A204.1 (cell line): ENCODE measurements around the gene SNTG2.
"Not testable (repeated sequence)": the region's sequence is repeated elsewhere in the genome, so short reads cannot be mapped to it uniquely, and the experiment has no call there.

ENCODE experiments used
- FAIRE-seq: peaks from 2 replicates; lab custom pipeline; 2012; peaks lifted over from hg19 to GRCh38; lab: Jason Lieb, UNC

Gene SNTG2

DNA sequence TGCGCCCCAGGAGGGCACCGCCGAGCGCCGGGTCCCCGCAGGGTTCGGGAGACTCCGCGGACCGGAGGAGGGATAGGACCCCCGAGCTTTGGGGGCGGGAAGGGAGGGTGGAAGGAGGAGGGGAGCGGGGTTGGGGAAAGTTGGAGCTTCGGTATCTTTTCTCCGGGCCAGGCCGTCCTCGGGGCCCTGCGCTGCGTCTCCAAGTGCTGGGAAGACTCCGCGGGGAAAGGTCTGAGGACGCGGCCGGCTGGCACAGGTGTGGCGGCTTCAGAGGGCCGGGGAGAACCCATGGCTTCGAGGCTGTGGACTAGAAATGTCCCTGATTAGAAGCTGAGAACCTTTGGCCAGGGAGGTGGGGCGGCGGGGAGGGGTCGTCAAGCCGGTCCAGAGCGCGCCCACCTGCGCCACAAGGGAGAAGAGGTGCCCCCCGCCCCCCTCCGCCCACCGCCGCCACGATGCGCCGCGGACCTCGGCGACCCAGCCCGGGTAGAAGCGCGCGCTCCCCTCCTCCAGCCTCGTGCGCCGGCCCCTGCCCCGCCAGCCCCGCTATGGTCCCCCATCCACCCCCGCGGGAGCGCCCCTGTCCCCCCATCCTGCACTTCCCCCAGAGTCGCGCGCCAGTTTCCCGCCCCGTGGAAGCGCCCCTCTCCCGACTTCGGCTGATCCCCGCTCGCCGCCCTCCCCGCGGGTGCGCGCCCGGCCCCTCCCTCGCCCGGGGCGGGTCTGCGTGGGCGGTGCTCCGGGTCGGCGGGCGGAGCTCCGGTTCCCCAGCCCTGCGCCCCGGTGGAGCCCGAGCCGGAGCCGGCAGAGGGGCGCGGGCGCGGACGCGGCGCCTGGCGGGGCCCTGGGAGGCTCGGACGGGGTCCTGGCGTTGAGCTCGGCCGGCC lies at the start of gene SNTG2:
Gene SNTG2 (plus strand): TSS at position 770 of the 887 bp plus-strand sequence. CDS start 148 bp downstream, outside the sequence.
- FAIRE-seq, result no peak

DNA sequence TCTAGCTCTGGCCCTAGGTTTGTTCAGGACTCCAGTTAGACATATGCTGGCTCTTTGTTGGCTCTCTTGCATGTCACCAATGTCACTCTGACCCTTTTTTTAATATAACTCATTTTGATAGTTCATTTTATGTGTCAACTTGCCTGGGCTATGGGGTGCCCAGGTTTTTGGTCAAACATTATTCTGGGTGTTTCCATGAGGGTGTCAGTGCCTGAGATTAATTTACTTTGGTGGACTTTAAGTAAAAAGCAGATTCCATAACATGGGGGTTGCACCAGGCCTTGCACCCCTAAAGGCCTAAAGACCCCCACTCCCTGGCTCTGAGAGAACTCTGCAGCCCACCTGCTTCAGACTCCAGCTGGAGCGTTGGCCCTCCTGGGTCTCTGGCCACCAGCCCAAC lies 48.1 kb upstream of the SNTG2 start:
- no peak for FAIRE-seq

DNA sequence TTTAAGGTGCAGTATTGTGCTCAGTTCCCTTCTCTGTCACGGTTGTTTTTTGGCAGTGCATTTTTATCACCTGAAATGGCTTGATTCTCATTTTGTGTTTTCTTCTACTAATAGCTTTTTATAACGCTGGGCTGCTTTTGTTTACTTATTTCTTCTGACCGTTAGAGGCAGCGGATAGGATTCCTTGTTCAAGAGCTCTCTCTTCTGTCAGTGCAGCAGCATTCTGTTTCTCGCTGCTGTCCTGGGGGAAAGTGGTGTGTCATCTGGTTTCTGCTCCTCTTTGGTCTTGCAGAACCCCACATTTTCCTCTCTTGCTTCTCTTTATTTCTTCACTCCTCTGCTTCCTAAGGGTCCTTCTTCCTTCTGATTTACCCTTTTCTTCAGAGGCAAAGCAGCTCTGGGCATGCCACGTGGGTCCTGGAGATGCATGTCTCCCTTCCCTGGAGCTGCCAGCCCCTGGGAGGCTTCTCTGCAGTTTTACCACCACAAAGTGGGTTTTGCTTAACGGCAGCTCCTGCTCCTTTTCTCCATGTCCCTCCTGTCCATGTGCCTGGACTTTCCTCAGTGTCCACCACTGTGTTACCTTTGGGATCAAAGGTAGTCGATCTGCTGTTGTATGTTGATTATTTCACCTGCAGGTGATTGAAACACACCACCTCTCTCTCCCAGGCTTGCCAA lies 47.3 kb upstream of the SNTG2 start:
- no peak for FAIRE-seq

DNA sequence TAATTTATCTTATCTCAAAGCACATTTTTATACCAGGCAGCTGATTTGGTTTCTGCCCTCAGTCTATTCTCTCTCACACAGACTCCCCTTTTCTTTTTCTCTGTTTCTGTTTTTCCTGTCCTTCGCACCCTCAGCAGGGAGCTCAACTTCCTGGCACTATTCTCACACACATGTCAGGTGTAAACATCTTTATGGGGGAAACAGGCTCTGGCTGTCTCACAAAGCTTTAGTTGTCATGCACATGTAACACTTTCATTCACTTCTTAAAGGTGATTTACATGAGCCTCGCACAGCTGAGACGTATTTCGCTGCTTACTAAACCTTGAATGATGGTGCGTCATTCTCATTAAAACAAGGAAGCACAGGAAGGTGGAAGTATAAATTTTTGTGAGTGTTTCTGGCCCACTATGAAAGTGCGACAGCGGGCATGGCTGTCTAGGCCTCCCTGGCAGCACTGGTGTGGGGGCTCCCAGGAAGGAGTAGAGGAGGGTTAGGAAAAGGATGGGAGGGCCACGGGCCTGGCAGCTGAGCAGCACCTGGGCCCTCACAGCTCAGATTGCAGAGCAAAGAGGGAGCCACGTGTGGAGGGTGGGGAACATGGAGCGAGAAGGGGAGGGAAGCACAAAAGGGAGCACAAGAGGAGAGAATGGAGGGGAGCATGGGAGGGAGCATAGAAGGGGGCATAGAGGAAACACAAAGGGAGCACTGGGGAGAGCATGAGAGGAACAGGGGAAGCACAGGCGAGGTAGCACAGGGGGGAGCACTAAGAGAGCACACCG lies 46.2 kb upstream of the SNTG2 start:
- no peak for FAIRE-seq

DNA sequence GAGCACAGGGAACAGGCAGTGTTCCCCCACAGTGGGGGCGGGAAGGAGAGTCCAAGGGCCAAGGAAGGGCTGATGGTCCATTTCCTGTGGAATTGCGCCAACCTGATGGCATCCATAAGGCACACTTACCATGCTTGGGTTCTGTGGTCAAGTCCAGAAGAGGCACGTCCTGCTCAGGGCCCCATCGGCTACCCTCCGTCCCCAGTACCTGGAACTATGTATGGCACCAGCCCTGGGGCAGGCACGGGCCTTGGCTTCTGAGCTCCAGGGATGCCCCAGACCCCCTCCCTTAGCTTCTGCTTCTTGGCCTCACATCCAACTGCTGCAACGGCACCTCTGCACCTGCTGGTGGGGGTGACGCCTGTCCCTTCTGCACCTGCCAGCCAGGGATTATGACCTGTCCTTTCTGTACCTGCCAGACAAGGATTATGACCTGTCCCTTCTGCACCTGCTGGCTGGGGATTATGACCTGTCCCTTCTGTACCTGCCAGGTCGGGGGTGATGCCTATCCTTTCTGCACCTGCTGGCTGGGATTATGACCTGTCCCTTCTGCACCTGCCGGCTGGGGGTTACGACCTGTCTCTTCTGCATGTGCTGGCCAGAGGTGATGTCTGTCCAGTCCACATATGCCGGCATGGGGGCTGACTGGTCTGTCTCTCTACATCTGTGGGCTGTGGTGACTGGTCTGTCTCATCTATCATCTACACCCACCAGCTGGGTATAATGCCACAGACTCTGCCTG lies 45.4 kb upstream of the SNTG2 start:
- FAIRE-seq, result no peak

DNA sequence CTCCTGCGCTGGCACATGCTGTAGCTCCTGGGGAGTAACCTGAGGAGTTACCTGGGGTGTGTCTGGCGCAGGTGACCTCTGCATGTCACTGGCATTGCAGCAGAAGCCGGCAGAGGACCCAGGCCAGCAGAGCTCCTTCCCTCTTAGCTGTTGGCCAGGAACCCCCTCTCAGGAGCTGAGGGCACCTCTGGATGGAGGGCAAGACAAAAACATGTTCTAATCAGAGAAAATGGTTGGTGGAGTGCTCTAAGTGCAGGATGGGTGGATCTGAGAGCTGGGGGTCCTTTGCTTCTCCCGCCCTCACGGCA lies 44.9 kb upstream of the SNTG2 start:
- no peak for FAIRE-seq

DNA sequence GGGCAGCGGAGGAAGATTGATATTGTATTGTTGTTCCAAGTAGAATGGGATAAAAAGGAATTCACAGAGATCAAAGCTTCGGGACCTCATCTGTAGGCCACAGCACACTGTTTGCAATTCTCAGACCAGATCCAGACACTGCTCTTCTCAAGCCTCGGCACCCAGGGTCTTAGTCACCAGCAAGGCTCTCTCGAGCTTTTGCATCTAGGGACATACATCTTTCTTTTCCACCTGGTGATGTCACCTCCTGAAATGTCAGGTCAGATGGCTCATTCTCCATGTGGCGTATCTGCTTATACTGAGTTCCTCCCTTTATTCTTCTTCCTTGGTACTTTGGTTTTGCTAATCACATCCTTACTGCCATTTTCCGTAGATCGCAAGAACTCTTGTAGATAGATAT lies 42.9 kb upstream of the SNTG2 start:
- no peak for FAIRE-seq

DNA sequence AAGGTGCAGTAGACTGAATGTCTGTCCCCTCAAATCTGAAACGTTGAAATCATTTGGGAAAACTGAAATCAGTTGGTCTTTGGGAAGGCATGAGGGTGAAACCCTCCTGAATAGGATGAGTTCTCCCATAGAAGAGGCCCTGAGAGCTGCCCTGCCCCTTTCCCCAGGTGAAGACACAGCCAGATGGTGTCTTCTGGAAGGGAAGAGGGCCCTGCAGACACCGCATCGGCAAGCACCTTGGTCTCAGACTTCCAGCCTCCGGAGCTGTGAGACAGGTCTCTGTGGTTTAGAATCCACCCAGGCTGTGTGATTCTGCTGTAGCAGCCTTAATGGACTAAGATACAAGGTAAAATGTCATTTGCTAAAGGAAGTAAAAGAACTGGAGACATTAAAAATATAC lies 42.1 kb upstream of the SNTG2 start:
- no peak for FAIRE-seq

DNA sequence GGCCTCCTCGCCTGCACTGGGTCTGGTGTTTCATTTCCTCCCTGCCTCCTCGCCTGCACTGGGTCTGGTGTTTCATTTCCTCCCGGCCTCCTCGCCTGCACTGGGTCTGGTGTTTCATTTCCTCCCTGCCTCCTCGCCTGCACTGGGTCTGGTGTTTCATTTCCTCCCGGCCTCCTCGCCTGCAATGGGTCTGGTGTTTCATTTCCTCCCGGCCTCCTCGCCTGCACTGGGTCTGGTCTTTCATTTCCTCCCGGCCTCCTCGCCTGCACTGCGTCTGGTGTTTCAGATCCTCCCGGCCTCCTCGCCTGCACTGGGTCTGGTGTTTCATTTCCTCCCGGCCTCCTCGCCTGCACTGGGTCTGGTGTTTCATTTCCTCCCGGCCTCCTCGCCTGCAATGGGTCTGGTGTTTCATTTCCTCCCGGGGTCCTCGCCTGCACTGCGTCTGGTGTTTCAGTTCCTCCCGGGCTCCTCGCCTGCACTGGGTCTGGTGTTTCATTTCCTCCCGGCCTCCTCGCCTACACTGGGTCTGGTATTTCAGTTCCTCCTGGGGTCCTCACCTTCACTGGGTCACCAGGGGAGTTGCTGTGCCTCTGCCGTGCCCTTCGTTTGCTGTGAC lies 40.8 kb upstream of the SNTG2 start:
- FAIRE-seq, result not testable (repeated sequence)

DNA sequence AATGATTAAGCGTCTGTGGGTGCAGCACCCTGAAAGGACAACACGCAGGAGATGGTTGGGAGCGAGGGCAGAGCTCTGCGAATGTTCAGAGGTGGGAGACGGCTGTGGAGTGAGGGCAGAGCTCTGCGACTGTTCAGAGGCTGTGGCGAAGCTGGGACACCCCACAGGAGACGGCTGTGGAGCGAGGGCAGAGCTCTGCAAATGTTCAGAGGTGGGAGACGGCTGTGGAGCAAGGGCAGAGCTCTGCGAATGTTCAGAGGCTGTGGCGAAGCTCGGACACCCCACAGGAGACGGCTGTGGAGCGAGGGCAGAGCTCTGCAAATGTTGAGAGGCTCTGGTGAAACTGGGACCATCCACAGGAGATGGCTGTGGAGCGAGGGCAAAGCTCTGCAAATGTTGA lies 40.0 kb upstream of the SNTG2 start:
- FAIRE-seq, result no peak

DNA sequence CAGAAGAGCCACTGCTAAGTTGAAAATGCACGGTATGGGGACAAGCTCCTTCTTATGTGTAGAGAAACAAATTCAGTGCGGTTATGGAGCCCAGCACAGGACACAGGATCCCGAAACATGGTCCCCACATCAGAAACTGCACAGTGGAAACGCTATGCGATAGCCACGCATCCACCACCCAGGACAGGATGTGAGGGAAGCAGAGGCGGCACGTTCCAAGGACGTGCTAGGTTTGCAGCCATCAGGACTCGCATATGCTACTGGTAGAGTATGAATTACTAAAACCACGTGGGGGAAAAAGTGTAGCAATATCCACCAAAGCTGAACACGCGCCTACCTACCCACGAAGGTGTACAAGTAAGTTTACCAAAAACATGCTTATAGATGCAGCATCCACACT lies 34.7 kb upstream of the SNTG2 start:
- no peak for FAIRE-seq

DNA sequence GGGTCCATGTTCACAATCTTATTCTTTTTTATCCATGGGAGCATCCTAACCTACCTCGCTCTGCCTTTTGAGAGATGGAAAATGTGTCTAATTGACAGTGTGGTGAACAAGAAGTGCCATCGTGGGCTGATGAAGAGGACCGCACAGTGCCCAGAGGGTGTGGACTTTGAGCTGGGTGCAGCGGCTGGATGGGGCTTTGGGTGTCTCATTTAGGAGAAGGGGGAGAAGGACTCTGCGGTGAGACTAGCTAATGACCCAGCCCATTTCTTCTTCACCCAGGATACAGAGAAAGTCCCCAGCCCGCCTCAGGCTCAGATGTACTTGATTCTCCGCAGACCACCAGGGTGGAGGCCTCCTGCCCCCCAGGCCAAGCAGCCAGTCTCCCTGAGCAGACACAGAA lies 33.7 kb upstream of the SNTG2 start:
- no peak for FAIRE-seq

DNA sequence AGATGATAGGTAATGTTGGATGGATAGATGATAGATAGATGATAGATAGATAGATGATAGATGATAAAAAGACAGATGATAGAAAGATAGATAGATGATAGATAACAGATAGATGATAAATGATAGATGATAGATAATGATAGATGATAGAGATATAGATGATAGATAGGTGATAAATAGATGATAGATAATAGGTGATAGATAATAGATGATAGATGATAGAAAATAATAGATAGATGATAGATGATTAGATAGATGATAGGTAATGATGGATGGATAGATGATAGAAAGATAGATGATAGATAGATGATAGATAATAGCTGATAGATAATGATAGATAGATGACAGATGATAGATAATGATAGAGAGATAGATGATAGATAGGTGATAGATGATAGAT lies 31.0 kb upstream of the SNTG2 start:
- no peak for FAIRE-seq

DNA sequence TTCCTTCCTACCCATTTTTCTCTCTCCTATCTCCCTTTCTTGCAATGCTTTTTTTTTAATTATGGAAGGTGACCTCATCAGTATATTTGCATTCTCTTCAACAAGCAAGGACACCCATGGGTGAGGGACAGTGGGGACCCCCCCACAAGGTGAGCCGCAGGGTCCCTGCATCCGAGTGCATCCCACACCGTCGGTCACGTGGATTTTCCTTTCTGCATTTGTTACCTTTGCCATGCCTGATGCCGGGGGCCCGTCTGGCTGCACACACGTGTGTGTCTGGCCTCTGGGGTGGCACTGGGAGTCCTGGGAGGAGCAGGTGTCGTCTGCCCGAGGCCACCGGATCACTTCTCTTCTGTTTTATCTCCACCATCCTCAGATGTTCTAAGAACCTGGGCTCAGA lies 30.1 kb upstream of the SNTG2 start:
- FAIRE-seq, result no peak

DNA sequence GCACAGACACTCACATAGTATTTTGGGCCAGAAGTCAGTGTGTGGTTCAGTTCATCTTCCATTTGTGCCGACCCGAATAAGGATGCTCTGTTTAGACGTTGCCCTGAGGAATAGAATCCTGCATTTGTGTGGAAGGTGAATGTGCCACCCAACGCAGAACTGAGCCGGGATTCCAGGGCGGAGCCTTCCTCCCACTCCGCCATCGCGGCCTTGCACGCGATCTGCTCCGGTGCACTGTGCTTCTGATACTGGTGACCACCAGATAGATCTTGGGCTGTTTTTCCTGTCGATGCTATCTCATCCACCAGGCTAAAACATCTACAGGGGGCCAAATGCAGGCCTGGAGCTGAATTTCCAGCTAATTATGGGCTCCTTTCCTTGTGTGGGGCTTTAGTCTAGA lies 29.6 kb upstream of the SNTG2 start:
- no peak for FAIRE-seq

DNA sequence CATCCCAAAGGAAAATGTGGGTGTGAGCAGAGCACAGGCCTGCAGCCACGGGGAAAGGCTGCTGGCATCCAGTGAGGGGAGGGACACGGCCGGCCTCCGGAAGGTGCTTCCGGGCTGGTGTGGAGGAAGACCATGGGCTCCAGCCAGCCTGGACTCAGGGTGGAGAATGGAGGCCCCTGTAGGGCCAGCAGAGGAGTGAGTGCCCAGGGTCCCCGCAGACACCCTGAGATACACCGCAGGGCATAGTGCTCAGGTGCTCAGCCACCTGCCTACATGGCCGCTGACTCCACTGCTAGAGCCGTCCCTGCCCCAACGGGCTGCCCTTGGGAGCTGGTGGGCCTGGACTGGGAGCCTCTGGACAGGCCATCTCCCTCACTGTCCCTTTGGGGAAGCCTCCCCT lies 28.5 kb upstream of the SNTG2 start:
- no peak for FAIRE-seq

DNA sequence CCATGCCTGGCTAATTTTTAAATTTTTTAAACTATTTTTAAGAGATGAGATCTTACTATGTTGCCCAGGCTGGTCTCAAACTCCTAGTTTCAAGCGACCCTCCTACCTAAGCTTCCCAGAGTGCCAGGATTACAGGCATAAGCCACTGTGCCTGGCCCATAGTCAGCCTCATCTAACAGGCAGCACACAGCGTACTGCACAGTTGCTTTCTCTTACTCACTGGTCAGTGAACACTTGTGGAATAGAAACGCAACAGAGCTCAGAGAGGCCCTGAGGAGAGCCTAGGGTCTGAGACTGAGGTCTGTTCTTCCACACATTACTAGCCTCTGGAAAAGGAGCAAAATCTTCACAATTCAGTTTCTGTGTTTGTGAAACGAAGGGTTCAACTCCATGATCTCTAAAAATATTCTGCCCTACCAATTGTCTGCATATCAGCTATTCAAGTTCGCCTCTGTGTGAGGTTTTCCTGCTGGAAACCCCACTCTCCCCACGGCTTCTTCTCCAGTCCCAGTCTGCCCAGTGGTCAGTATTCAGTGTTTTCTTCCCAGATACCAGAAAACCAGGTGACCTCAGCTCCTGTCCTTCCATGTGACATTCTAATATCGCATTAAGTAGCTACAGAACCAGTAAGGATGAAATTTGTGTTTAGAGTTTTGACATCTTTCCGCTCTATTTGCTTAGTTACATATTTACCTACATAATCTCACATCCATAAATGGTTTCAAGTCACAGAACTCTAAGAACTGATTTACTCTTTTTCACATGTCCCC lies 26.6 kb upstream of the SNTG2 start:
- no peak for FAIRE-seq

DNA sequence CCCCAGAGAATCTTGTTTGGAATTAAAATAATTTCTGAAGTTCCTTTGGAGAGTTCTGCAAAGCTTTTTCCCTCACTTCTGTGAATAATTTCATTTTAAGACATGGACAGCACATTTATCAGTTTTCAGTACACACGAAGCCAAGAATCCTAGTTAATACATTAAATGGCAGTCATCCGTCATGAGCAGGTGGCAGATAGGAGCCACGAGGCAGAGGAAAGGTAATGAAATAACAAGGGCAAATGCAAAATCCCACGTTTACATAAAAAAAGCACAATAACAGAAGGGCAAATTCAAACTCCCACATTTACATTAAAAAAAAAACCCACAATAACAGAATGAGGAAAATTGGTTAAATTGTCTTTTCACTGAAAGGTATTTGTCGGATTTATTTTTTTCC lies 25.9 kb upstream of the SNTG2 start:
- FAIRE-seq, result no peak

DNA sequence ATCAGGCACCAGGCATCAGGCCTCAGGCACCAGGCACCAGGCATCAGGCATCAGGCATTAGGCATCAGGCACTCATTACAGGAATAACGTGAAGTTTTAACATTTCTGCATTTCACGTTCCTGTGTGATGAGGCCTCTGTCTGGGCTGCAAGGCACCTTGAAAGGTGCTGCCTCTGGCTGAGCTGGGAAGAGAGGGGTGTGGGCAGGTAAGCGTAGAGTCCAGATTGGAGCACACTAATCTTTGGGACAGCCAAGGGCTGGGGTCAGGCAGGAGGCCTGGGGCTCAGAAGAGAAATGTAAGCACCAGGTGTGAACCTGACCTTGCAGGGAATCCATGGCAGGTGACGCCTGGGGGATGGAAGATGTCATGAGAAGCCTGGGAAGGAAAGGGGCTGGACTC lies 25.3 kb upstream of the SNTG2 start:
- FAIRE-seq, result no peak

DNA sequence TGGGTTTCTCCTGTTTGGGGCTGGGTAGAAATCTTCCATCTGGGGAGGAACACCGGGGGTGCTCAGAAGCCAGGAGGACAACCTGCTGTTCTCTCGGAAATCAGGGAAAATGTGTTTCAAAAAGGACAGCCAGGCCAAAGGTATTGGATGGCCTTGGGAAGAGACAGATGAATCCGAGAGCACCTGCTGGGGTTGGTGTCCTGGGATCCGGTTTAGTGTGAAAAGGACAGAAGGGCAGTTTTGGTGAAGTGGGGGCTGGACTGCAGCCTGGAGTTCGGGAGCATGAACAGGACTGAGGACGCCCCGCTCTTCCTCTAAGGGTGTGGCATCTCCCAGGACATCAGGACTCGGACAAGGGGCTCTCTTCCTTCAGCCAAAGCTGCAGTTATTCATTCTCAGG lies 24.9 kb upstream of the SNTG2 start:
- FAIRE-seq, result no peak

DNA sequence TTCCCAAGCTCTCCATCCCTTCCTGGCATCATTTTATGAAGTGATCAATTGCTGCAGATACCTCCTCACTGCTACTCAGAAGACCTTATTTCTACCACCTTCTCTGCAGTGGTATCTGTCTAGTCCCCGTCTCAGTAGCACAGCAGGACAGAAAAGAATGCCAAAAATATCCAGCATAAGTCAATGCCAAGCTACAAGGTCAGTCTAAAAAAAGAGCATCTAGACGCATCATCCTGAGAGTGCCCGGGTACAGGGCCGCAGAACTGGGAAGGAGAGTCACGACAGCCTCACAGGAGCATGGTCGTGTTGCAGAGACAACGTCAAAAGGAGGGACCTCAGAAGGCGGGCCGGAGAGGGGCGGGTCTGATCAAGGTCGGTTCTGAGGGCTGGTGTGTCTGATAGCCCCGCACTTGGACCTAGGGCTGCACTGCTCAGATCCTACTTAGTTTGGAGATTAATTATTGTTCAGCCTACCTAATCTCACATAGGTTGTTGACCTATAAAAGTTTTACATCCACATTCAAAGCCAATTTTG lies 24.3 kb upstream of the SNTG2 start:
- FAIRE-seq, result no peak
